GM19452 (cell line): ENCODE data around the gene GDI1.

Experiments
- ATAC-seq: cut with Tn5 transposase; IDR thresholded peaks from one replicate; pipeline ENCODE4 v1.9.1; 2021; ENCODE audit not compliant: unreplicated experiment

The GDI1 gene

DNA sequence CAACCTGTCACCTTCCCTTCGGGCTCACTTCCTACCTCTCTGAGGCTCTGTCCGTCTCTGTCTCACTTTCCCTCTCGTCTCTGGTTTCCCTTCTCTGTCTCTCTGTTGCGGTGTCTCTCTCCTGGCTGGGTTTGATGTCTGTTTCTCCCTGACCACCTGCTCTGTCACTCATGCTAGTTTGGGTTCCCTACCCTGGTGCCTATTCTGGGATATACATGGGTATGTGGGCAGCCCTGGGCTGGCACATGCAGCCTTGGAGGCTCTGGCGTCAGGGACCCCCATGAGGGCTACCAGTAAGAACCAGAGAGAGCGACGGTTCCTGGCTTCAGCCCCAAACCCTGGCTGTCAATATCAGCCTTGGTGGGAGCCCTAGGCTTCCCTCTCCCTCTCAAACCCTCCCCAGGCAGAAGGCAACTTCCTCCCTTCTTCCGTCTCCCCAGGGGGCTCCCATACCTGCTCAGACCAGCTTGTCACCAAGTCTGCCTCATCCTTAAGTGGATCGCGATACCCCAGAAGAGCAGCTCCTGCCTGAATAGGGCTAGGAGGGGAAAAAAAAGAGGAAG lies 28.2 kb upstream of the GDI1 start:
- no peak for ATAC-seq

DNA sequence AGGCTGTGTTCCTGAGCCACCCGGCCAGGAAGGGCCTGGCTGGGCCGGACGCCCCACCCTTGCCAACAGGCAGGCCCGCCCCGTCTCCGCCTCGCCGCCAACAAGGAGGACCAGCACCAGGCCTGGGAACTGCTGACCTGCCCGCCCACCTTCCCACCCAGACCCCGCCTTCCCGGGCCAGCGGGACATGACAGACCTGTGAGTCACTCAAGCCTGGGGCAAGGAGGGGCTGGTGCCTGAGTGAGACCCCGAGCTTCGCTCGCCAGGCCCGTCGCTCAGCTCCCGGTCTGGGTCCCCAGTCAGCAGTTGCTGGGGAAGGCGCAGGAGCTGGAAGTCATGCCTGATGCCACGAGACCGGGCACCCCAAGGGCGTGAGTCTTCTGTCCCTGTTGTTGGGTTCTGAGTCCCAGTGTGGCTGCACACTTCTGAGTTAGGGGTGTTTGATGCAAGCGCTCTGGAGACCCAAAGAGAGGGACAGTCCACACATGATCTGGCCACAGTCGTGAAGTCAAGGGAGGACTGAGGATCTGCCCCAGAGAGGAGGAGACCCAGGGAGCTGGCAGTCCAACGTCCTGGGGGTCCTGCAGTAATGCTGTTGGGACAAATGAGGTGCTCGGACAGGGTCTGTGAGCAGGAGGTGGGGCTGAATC lies 27.6 kb upstream of the GDI1 start, which contains the start of gene DNASE1L1:
TSS of gene DNASE1L1 (minus strand) at position 33 of the 650 bp plus-strand sequence. CDS start 3,686 bp downstream, outside the sequence.
- ATAC-seq, result no peak

DNA sequence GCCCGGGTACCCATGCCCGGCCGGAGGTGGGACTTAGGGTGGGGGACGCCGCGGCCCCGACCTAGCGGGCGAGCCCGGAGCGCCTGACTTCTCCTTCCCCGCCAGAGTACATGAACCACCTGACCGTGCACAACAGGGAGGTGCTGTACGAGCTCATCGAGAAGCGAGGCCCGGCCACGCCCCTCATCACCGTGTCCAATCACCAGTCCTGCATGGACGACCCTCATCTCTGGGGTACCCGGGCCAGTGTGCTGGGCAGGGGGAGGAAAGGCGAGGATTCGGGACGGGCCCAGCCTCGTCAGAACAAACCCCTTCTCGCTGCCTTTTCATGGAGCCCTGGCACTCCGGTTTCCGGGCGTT lies 25.0 kb upstream of the GDI1 start:
- ATAC-seq, result peak; percentile 70

DNA sequence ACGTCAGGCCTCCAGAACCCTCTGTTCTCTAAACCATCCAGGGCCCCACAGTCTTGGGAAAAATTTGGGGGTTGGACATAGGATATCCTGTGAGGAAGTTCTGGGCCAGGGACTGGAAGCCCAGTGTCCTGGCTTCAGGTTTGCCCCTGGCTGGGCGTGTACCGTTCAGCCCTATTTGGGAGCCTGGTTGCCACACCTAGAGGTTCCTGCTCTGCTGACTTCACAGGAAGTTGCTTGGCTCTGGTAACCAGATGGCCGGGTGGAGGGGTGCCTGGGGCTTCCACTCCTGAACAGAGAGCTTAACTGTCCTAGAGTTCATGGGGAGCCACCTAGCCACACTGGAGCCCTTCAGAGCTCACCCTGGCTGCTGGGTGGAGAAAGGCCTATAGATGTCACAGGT lies 24.5 kb upstream of the GDI1 start:
- ATAC-seq, result no peak

DNA sequence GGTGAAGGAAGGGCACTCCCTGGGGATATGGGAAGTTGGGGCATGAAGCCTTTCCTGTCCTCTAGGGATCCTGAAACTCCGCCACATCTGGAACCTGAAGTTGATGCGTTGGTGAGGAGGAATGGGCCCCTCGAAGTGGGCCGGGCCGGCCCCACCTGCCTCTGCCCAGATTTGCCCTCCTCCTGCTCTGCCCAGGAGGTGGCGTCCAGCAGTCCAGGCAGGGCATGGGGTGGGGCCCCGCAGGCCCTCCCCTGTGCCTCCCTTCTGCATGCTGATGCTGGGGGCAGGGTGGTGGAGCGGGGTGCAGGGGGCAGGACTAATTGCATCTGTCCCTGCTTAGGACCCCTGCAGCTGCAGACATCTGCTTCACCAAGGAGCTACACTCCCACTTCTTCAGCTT lies 23.8 kb upstream of the GDI1 start:
- no peak for ATAC-seq

DNA sequence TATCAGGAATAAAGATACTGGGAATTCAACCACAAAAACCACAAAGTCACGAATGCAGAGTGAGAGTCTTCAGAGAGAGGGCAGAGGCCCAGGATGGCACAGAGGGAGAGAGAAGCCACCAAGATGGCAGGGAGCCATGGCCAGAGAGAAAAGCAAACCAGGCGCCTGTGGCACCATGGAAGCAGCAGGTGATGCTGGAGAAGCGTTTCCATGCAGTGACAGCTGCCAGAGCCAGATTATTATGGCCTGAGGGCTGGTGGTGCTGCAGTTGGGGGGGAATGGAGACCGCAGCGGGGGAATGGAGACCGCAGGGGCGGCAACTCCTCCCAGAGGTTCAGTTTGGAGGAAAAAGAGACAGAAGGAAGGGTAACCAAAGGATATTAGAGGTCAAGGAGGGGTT lies 19.8 kb upstream of the GDI1 start:
- no peak for ATAC-seq

DNA sequence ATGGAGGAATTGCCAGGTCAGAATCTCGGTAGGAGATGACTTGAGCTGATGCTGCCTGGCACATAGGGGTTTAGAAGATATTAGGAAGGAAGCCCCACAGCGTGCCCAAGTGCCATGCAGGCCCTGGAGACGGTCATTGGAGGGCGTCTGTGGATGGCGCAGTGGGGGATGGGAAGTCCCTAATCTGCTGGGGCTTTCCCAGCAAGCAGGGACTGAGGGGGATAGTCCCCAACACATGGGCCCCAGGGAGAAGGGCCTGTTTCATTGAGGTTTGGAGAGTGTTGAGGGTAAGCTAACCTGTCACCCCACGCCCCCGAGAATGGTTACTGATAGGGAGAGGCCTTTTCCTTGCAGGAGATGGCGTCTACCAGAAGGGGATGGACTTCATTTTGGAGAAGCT lies 17.8 kb upstream of the GDI1 start:
- no peak for ATAC-seq

DNA sequence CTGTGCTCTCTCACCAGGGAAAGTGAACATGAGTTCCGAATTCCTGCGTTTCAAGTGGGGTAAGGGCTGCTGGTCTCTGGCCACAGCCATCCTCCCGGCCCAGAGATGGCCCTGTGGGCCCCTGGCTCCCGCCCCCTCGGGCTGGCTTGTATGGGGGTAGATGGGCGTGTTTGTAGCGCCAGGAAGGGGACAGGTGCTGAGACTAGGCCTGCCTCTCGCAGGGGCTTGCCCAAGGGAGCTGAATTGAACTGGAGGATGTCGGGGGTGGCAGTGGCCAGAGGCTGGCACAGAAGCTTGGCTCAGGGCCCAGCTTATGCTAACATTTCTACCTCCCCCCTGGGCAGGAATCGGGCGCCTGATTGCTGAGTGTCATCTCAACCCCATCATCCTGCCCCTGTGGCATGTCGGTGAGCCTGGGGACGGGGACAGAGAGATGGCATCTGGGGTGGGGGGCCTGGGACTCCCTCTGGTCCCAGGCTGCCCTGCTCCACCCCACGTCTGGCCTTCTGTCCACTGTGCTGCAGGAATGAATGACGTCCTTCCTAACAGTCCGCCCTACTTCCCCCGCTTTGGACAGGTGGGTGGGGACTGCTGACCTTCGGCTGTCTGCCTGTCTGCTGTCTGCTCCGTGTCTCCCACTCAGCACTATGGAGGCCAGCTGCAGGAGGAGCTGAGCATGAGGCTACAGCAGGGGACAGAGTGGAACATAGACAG lies 17.1 kb upstream of the GDI1 start:
- no peak for ATAC-seq

DNA sequence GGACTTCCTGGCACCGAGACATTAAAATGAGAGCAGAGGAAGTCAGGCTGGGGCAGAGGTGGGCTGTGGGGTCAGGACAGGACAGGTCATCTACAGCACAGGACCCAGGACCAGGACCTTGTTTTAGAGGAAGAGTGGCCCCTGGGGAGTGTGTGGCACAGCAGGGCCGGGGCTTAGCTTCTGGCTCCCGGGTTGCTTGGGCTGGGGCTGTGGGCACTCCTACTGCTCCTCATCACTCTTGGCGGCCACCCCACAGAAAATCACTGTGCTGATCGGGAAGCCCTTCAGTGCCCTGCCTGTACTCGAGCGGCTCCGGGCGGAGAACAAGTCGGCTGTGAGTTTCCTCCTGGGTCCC lies 16.6 kb upstream of the GDI1 start:
- no peak for ATAC-seq

DNA sequence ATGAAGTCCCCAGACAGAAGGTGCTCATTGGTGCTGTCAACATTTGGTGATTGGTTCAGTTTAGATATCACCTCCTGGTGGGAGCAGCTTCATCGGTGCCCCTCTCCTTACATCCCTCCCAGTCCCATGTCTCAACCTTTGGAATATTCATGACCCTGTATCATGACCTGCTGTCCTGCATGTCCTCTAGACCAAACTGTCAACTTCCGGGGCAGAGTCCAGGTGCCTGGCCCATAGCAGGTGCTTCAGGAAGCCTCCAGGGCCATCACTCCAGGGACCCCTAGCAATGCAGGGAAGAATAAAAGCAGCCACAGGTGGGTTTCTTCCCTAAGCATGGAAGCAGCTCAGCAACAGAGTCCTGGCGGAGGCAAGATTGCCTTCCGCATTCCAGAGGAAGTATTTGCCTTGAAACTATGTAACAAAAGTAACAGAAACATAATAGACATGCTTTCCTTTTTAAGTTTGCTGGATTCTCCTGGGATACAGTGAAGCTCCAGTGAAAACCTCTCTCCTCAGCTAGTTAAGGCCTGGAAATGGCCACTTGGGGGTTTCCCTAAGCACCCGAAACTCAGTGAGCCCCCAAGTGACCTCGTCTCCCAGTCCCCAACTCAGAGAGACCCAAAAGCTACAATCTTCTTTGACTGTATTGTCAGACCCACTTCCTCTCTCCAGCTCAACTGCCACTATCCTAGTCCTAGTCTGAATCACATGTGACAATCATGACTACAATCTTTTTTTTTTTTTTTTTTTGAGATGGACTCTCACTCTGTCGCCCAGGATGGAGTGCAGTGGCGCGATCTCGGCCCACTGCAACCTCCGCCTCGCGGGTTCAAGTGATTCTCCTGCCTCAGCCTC lies 9.8 kb upstream of the GDI1 start:
- no peak for ATAC-seq

DNA sequence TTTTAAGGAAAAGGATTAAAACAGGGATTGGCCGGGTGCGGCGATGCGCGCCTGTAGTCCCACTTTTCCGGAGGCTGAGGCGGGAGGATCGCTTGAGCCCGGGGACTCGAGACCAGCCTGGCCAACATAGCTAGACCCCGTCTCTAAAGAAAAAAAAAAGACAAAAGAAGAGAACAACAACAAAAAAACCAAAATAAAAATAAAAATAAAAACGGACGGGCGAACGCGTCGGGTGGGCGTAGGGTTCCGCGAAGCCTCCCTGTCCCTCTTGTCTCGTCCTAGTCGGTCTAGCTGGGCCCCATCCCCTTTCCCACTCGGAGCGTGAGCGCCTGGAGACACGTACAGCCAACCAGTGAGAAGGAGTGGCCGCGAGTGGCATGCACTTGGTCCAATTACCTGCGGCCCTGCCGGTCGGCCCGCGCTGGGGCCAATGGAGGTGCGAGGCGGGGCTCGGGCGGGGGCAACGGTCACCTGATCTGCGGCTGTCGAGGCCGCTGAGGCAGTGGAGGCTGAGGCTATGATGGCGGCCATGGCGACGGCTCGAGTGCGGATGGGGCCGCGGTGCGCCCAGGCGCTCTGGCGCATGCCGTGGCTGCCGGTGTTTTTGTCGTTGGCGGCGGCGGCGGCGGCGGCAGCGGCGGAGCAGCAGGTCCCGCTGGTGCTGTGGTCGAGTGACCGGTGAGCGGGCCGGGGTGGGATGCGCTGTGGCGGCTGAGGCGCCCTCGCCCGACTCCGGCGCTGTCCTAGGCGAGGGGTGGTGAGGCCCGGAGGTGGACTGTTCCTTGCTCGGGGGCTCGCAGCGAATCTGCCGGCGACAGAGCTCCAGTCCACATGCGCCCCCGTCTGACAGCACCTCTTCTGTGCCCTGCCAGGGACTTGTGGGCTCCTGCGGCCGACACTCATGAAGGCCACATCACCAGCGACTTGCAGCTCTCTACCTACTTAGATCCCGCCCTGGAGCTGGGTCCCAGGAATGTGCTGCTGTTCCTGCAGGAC lies 8.5 kb upstream of the GDI1 start, which contains the start of gene ATP6AP1:
TSS of gene ATP6AP1 (plus strand) at position 502 of the 996 bp plus-strand sequence. CDS start at position 518, 16 bp downstream.
- peak; percentile 96 for ATAC-seq

DNA sequence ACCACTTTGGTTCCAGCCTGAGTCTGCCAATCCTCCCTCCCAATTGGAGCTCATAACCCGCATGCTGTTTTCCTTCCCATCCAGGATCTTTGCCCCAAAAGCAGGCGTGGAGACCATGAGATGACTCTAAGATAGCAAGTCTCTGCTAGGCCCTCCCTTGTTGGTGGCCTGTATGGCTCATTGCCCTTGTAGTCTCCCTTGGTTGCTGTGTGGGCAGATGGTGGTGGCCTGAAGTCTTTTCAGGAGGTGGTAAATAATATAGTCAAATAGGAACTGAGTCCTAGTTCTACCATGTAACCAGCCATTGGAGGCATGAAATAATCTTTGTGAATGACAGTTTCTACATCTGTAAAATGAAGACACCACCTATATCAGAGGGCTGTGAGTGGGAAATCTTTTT lies 7.2 kb upstream of the GDI1 start:
- ATAC-seq, result no peak

DNA sequence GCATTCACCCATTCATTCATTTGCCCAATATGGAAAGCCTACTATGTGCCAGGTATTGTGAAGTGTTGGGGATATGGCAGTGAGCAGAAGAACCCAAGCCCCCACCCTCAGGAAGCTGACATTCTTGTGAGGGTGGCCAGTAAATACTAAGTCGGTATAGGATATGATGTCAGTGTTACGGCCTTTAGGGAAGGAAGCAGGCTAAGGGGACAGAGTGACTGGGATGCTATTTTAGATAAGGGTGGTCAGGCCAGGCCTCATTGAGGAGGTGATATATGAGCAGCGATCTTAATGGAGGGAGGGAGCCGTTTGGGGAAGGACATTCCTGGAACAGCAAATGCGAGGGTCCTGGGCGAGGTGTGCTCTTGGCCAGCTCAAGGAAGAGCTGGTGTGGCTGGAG lies 6.5 kb upstream of the GDI1 start:
- ATAC-seq, result no peak

DNA sequence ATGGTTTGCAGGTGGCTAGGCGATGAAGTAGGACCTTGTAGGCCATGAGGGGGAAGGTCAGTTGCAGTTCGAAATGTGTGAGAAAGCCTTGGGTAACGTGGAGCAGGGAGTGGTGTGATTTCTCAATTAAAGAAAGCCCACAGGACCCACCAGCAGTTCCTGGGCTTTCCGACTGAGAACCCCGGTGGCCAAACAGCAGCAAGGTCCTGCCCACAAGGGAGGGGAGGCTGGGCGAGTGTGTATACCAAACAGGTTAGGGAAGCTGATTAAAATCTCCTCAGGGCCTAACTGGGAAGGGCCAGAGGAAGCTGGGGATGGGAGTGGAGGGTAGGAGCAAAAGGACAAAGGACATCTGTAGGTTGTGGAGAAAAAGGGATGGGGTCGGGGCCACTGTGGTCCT lies 6.0 kb upstream of the GDI1 start:
- ATAC-seq, result no peak

DNA sequence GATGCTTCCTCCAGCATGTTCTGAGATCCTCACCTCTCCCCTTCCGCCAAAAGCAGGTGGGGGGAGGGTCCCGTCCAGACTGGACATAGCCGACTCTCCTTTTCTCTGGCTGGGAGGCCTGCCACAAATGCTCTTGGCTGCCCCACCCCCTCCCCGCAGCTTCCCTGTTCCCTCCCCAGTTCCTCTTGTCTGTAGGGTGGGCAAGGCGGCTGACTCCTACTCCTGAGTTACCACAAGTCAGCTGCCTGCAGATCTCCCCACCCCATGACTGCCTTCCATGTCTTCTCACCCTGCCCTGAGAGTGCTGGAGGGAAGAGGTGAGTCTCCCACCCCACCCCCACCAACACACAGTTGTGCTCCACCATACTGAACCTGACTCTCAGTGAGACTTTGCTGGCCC lies 5.6 kb upstream of the GDI1 start:
- ATAC-seq, result no peak

DNA sequence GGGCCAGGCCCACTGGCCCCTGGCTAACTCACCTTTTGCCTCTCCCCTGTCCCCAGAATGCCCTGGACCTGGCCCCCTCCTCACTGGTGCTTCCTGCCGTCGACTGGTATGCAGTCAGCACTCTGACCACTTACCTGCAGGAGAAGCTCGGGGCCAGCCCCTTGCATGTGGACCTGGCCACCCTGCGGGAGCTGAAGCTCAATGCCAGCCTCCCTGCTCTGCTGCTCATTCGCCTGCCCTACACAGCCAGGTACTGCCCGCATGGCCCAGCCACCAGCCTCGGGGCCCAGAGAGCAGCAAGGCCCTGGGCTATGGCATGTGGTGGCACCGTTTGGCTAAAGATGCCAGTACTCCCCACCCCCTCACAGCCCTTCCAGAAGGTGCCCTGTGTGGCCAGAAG lies 4.7 kb upstream of the GDI1 start:
- no peak for ATAC-seq

DNA sequence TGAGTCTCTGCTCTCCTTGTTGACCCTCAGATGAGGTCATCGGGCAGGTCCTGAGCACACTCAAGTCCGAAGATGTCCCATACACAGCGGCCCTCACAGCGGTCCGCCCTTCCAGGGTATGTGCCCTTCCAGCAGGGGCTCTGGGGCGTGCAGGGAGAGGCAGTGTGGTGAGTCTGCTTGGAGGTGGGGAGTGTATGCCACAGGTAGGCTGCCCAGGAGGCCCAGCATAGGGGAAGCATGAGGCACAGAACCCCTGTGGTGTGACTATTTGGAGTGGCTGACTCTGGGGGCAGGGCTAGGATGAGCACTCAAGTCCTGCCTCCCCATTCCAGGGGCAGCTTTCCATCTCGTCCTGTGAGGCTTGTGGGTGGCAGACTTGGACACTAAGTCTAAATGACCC lies 3.3 kb upstream of the GDI1 start:
- no peak for ATAC-seq

DNA sequence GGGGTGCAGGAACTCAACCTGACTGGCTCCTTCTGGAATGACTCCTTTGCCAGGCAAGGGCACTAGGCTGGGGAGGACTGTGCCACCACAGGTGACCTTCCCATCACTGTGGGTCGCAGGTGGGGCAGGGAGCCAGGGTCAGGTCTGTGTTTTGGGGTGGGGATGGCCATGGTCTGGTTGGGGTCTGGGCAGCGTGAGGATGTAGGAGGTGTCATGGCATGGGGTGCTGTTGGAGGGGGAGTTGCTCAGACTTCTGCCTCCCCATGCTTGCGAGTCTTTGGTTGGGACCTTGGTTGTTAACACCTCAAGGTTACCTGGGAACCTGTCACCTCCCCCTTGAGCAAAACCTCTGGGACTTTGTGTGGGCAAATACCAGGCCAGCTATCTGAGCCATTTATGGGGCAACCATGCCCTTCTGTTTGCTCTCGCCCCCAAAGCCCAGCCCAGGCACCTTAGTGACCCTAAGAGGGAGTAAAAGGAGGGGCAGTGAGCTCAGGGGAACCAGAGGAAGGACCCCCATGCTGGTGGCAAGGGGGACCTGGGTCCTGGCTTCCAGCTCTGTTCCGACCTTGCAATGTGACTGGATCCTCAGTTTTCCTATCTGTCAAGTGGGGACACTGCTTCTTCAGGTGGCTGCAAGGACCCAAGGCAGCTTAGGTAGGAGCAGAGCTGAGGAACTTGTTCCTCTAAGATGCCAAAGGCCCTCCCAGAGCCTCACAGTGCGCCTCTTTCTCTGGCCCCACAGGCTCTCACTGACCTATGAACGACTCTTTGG lies 2.4 kb upstream of the GDI1 start:
- ATAC-seq, result no peak

DNA sequence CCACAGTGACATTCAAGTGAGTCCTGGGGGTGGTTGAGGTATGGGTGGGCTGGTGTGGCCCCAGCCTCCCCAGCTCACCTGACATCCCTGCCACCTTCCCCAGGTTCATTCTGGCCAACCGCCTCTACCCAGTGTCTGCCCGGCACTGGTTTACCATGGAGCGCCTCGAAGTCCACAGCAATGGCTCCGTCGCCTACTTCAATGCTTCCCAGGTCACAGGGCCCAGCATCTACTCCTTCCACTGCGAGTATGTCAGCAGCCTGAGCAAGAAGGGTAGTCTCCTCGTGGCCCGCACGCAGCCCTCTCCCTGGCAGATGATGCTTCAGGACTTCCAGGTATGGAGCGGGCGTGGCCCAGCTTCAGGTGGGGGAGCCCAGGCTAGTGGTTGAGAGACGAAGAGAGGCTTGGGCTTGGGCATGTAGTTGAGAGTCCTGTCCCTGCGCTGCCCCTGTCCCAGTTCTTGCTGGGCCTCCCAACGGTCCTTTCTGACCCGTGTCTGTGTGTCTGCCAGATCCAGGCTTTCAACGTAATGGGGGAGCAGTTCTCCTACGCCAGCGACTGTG lies 1.7 kb upstream of the GDI1 start:
- no peak for ATAC-seq
